Activated T-helper 1 cell treated with anti-CD3 and anti-CD28 coated beads, Interleukin-12 subunit alpha, Interleukin-12 subunit beta, Interleukin-2, Interleukin-4 antibody, amounts not matched to agents 30 ng/mL and 10 ng/mL and 1 ng/mL, durations not matched to agents 14 hours and 24 hours and 36 hours (primary cell): Measurements from ENCODE around the gene ADH4. TPM values are rescaled to one million over a fixed set of nuclear protein-coding genes. Genes with fewer than 3 reads are reported as not detected.
A peak's percentile ranks its signal among the peaks of the same experiment; 100 is the strongest.
"Not testable (repeated sequence)": the region's sequence is repeated elsewhere in the genome, so short reads cannot be mapped to it uniquely, and the experiment has no call there.

Experiments used
- DNase-seq: peaks from one replicate; pipeline ENCODE4 v3.0.0; 2021; ENCODE audit warnings: low spot score
- H3K27ac Mint-ChIP-seq: one replicate; pipeline ENCODE4 v1.8.0; 2021; ENCODE audit warnings: mild to moderate bottlenecking, mixed read lengths
- H3K27me3 Mint-ChIP-seq: one replicate; pipeline ENCODE4 v1.8.0; 2022; ENCODE audit warnings: mild to moderate bottlenecking, moderate library complexity, mixed read lengths; ENCODE audit not compliant: insufficient read depth
- H3K36me3 Mint-ChIP-seq: one replicate; pipeline ENCODE4 v1.8.0; 2021; ENCODE audit warnings: low read depth, mixed read lengths
- H3K4me1 Mint-ChIP-seq: one replicate; pipeline ENCODE4 v1.8.0; 2021; ENCODE audit warnings: low read depth, mixed read lengths
- H3K4me3 Mint-ChIP-seq: one replicate; pipeline ENCODE4 v1.8.0; 2021; ENCODE audit warnings: mild to moderate bottlenecking, moderate library complexity, mixed read lengths
- H3K9me3 Mint-ChIP-seq: one replicate; pipeline ENCODE4 v1.8.0; 2021; ENCODE audit warnings: mixed read lengths
- intact Hi-C: fragments of 100-400 bp; cut with micrococcal nuclease; formaldehyde crosslinking; loops from one replicate; pipeline ENCODE4 v1.15.1; 2024
- total RNA-seq: library from RNA; stranded (reverse); gene quantifications from 2 replicates; pipeline ENCODE4 v1.2.3, GENCODE V29; 2022

The ADH4 gene
- total RNA-seq, 1 donor from 2014 or later, result not detected

DNA sequence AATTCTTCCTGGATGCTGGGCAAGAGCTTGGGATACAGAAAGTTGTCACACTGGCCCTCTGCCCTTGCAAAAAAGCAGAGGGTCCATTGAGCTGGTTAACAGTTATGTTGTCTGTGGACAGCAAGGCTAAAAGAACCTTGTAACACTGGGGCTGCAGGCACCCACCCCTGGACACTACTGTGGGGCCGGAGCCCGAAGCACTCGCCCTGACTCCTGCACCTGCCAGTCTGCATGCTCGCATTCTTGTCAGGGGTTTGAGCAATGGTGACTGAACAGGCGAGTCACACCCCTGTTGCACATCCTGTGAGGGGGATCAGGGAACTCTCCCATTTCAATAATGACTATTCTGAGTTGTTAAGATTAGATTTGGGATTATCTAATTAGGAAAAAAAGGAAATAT is 23.6 kb downstream of the ADH4 start:
- no peak for DNase-seq
- Mint-ChIP-seq H3K4me3 (no peak overlapping the region), H3K27me3 (no peaks in the 10 kb centered on the region), H3K36me3 (no peaks in the 10 kb centered on the region), H3K4me1 (no peaks in the 10 kb centered on the region), H3K9me3 (no peaks in the 10 kb centered on the region), H3K27ac (no peak overlapping the region)
- intact Hi-C loops, result no loop called here

DNA sequence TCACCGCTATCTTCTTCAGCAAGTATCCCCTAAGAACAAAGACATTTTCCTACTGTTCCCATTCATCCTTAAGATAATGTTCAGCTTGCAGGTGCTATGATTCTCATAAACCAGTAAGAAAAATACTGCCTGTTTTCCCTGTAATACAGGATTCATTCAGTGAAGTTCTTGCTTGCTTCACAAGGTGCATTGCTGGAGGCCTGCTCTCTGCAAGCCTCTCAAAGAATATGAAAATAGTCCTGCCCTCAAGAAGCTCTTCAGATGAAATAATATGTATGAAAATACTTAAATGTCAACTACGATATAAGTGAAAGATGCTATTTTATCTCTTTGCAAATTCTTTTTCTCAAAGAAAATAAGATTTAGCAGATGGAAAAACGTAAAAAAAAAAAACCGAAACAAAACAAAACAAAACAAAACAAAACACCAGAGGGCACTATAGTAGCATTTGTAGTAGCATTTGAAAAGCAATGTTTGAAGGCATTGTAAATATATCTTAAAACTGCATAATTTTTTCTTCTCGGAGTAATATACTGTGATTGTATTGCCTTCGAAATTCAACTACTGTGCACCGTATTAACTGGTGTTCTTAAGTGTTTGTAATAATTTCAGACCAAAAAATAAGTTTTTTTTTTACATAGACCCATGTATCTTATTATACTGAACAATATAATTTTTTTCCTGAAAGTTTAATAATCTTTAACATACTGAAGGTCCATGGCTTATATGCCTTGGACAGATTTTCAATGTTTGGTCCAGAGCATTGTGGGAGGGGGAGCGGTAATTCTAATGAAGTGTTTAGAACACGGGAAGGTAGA is 26.0 kb downstream of the ADH4 start:
- H3K27me3 Mint-ChIP-seq, result peaks cover 3% of the 10 kb centered on the region
- H3K4me3 Mint-ChIP-seq, result no peak overlapping the region
- H3K36me3 Mint-ChIP-seq, result no peaks in the 10 kb centered on the region
- H3K4me1 Mint-ChIP-seq, result no peaks in the 10 kb centered on the region
- intact Hi-C loops, result loop anchor here (1.0 kb wide), 3 partner anchors 287 to 690 kb away; no protein-coding TSS in a partner anchor
- no peak overlapping the region for H3K27ac Mint-ChIP-seq
- no peaks in the 10 kb centered on the region for H3K9me3 Mint-ChIP-seq
- no peak for DNase-seq

DNA sequence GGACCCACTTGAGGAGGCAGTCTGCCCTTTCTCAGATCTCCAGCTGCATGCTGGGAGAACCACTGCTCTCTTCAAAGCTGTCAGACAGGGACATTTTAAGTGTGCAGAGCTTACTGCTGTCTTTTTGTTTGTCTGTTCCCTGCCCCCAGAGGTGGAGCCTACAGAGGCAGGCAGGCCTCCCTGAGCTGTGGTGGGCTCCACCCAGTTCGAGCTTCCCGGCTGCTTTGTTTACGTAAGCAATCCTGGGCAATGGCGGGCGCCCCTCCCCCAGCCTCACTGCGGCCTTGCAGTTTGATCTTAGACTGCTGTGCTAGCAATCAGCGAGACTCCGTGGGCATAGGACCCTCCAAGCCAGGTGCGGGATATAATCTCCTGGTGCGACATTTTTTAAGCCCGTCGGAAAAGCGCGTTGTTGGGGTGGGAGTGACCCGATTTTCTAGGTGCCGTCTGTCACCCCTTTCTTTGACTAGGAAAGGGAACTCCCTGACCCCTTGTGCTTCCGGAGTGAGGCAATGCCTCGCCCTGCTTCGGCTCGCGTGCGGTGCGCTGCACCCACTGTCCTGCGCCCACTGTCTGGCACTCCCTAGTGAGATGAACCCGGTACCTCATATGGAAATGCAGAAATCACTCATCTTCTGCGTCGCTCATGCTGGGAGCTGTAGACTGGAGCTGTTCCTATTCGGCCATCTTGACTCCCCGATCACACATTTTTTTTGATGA is 26.8 kb downstream of the ADH4 start:
- DNase-seq, H3K27me3 Mint-ChIP-seq, intact Hi-C loops, H3K9me3 Mint-ChIP-seq, H3K36me3 Mint-ChIP-seq, H3K4me3 Mint-ChIP-seq, H3K27ac Mint-ChIP-seq, H3K4me1 Mint-ChIP-seq: not testable (repeated sequence)

DNA sequence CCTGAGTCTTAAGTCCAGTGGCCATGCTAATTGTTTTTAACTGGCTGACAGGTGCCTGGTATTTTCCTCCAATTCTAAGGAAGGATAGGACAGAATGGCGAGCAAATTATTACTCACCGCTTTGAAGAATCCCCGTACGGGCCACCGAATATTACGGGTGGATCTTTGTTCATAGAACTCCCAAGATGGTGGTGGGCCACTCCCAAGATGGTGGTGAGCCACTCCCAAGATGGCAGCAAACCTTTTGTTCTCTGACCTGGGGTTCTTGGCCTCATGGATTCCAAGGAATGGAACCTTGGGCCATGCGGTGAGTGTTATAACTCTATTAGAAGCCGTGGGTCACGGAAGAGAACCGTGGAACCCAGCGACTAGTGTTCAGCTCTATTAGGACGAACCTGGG is 34.8 kb downstream of the ADH4 start:
- H3K4me3 Mint-ChIP-seq, H3K27ac Mint-ChIP-seq: not testable (repeated sequence)

DNA sequence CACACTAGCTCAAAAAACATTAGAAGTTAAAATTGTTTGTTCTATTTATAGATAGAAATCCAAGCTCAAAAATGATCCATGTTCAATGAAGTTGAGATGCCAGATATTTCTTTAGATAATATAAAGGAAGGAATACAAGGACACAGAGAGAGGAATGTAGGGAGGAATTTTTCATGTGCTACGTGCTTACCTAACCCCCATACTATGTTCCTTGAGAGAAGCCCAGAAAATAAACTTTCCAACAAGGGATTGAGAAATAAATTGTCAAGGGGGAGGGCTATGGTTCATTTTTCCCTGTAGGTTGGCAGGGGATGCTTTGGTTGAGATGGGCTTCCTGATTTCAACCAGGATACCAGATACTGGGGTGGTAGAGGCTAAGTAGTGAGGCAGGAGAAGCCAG is 39.9 kb downstream of the ADH4 start:
- Mint-ChIP-seq H3K4me1 (no peaks in the 10 kb centered on the region), H3K4me3 (no peak overlapping the region), H3K27me3 (peaks cover 2% of the 10 kb centered on the region), H3K36me3 (no peaks in the 10 kb centered on the region), H3K9me3 (no peaks in the 10 kb centered on the region), H3K27ac (no peak overlapping the region)
- DNase-seq, result no peak
- intact Hi-C loops, result no loop called here

More for the DNA sequence above, 34.8 kb downstream of the ADH4 start:
- H3K36me3 Mint-ChIP-seq, H3K9me3 Mint-ChIP-seq, DNase-seq, intact Hi-C loops, H3K4me1 Mint-ChIP-seq, H3K27me3 Mint-ChIP-seq: not testable (repeated sequence)

DNA sequence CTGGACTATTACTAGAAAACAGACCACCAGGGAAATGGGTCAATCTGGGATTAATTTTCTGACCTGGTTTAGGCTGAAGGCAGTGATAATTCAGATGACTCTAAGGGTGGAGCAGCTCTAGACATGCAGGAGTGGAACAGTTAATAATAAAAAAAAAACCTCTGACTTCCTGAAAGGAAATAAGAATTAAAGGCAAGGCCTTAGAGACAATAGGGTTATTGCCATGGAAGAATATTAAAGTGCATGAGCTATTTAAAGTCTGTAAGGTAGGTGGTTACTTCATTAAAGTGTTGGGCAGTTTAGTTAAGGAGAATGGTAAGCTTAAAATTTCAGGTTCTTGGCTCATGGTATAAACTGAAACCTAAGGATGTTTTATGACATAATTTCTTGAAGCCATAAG is 40.9 kb downstream of the ADH4 start:
- no peaks in the 10 kb centered on the region for H3K9me3 Mint-ChIP-seq
- no peaks in the 10 kb centered on the region for H3K4me1 Mint-ChIP-seq
- intact Hi-C loops, result no loop called here
- H3K36me3 Mint-ChIP-seq, result no peaks in the 10 kb centered on the region
- H3K27me3 Mint-ChIP-seq, result peaks cover 2% of the 10 kb centered on the region
- no peak overlapping the region for H3K4me3 Mint-ChIP-seq
- H3K27ac Mint-ChIP-seq, result no peak overlapping the region
- DNase-seq, result no peak

DNA sequence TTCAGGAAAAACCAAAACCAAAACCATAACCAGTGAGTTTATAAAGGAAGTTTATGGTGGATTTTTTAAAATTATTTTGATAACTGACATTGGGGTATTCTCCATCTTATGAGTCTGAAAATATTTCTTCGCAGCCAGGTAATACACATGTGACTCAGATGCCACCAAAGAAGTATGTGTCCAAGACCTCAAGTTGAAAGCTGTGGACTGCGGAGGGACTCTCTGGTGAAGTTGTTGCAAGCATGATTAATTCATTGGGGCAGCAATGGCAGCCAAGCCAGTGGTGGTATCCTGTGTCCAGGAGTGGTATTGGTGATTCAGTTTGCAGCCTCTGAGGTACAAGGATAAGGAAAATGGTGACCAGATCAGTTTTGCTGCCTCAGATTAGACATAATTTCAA is 41.5 kb downstream of the ADH4 start:
- H3K36me3 Mint-ChIP-seq, result no peaks in the 10 kb centered on the region

DNA sequence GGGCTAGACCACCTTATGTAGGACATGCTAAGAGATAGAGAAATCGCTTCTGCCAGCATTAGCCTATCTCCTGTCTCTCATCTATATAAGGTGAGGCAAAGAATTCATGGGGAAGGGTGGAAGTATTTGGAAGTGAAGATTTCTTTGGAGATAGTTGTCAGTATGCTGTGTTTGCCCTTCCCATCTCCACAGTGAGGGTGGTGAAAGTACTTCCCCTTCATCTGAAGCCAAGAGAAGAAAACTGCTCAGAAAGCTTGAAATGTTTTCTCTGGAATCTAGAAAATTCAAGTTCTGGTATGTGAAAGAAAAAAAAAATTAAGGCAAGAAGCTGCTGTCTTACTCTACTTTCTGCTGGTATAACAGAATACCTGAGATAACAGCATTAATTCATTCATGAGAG is 43.2 kb downstream of the ADH4 start:
- H3K4me3 Mint-ChIP-seq, result no peak overlapping the region
- H3K36me3 Mint-ChIP-seq, result no peaks in the 10 kb centered on the region
- no peak overlapping the region for H3K27ac Mint-ChIP-seq
- H3K27me3 Mint-ChIP-seq, result no peaks in the 10 kb centered on the region
- no peak for DNase-seq
- no peaks in the 10 kb centered on the region for H3K4me1 Mint-ChIP-seq
- intact Hi-C loops, result no loop called here
- H3K9me3 Mint-ChIP-seq, result no peaks in the 10 kb centered on the region

More for the DNA sequence above, 41.5 kb downstream of the ADH4 start:
- H3K4me3 Mint-ChIP-seq, result no peak overlapping the region
- no peak for DNase-seq
- intact Hi-C loops, result no loop called here
- peaks cover 2% of the 10 kb centered on the region for H3K27me3 Mint-ChIP-seq
- H3K9me3 Mint-ChIP-seq, result no peaks in the 10 kb centered on the region
- no peak overlapping the region for H3K27ac Mint-ChIP-seq
- no peaks in the 10 kb centered on the region for H3K4me1 Mint-ChIP-seq

DNA sequence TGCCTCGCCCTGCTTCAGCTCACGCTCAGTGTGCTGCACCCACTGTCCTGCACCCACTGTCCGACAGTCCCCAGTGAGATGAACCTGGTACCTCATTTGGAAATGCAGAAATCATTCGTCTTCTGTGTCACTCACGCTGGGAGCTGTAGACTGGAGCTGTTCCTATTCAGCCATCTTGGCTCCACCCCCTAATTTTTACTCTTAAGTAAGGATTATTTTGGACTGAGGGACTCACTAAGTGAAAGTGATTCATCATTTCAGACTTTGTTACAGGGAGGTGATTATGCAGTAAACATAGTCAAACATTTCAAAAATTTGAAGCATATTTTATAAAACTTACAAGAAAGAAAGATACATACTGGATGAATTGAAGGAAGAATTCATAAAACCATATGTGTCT is 44.3 kb downstream of the ADH4 start:
- H3K4me3 Mint-ChIP-seq, H3K4me1 Mint-ChIP-seq, intact Hi-C loops, H3K36me3 Mint-ChIP-seq, H3K9me3 Mint-ChIP-seq, DNase-seq, H3K27ac Mint-ChIP-seq, H3K27me3 Mint-ChIP-seq: not testable (repeated sequence)

DNA sequence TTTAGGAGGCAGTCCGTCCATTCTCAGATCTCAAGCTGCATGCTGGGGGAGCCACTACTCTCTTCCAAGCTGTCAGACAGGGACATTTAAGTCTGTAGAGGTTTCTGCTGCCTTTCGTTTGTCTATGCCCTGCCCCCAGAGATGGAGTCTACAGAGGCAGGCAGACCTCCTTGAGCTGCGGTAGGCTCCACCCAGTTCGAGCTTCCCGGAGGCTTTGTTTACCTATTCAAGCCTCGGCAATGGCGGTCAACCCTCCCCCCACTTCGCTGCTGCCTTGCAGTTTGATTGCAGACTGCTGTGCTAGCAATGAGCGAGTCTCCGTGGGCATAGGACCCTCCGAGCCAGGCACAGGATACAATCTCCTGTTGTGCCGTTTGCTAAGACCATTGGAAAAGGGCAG is 44.8 kb downstream of the ADH4 start:
- Mint-ChIP-seq H3K27ac (no peak overlapping the region), H3K9me3 (no peaks in the 10 kb centered on the region), H3K27me3 (no peaks in the 10 kb centered on the region), H3K4me3 (no peak overlapping the region), H3K36me3 (no peaks in the 10 kb centered on the region), H3K4me1 (no peaks in the 10 kb centered on the region)
- intact Hi-C loops, result no loop called here
- DNase-seq, result no peak

DNA sequence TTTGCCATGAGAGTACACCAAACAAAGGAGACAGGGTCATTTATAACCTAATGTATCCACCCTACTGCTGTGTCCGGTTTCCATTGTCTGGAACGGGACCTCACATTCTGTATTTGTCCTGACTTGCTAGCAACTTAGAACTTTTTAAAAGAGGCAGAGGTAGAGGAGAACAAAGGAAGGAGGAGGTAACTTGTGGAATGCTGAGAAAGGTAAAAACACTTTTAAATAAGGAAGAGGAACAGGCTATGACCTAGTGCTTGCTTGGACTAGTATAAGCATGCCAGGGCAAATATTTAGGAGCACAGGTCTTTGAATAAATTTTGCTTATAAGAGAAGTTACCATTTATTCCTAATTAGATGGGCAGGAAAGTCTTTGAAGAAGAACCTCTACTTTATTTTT is 52.3 kb downstream of the ADH4 start:
- intact Hi-C loops, H3K36me3 Mint-ChIP-seq, H3K9me3 Mint-ChIP-seq, H3K27ac Mint-ChIP-seq, H3K4me3 Mint-ChIP-seq, H3K27me3 Mint-ChIP-seq, DNase-seq: not testable (repeated sequence)
- peaks cover 29% of the 10 kb centered on the region for H3K4me1 Mint-ChIP-seq

DNA sequence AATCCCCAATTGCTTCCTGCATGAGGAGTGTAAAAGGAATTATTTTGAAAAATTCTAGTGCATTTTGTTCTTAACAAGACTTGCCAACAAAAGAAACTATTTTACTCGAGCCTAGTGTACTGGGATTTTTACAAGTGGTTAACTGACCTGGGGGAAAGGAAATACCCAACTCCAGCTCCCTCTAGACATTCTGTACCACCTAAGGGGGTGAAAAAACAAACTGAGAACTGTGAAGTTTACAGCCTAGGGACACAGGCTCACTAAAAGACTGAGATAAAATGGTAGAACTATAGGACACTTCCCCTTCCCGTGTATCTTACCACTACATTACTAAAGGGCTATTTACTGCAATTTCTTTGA is 52.9 kb downstream of the ADH4 start:
- Mint-ChIP-seq H3K27ac (no peak overlapping the region), H3K4me3 (no peak overlapping the region), H3K27me3 (peaks cover 2% of the 10 kb centered on the region), H3K9me3 (no peaks in the 10 kb centered on the region), H3K4me1 (peaks cover 34% of the 10 kb centered on the region), H3K36me3 (peaks cover 2% of the 10 kb centered on the region)
- no peak for DNase-seq
- intact Hi-C loops, result no loop called here

DNA sequence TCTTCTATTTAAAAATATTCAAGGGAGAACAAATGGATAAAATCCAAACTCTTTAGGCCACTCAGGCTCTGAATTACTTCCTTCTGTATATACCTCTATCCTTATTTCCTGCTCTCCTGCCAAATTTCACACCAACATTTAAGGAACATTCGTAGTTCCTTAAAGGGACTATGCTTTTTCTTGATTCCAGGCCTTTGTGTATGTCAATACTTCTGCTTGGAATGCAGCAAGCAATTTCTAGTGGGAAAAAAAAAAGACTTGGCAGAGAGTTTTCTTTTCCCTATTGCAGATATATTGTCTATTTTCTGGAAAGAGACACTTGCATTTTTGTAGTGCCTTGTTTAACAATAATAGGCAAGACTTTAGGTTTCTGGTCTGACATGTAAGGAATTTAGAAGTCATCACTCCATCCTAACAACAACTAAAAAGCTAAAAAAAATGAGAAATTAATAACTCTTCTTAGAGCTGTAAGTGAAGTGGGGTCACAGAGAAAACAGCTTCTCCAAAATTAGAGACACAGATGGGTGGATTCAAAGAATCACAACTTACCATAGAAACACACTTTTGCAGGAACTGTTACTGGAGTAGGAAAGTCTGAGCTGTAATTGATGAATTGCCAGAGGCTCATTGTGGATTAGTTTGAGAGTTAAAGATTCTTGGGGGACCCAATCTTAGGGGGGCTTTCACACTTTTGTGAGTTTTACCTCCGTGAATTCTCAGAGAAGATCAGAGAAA is 53.4 kb downstream of the ADH4 start:
- intact Hi-C loops, result no loop called here
- Mint-ChIP-seq H3K27ac (peak overlapping the region; percentile 27), H3K9me3 (no peaks in the 10 kb centered on the region), H3K27me3 (peaks cover 2% of the 10 kb centered on the region), H3K4me3 (peak overlapping the region; percentile 56), H3K36me3 (peaks cover 4% of the 10 kb centered on the region), H3K4me1 (peaks cover 36% of the 10 kb centered on the region)
- no peak for DNase-seq
